ENCODE results near the gene RCN2. TPM values are rescaled to one million over a fixed set of nuclear protein-coding genes. Genes with fewer than 3 reads are reported as not detected.
"Not testable (repeated sequence)": the region's sequence is repeated elsewhere in the genome, so short reads cannot be mapped to it uniquely, and the experiment has no call there.

RCN2 gene
- total RNA-seq, 1 experiment from 2014 or later: 50.5 TPM

GRCh38 chr15:76932135-76932966 lies 802 bp downstream of the RCN2 start:
- peak; percentile 53 for DNase-seq (ENCODE audit: low spot score)

GRCh38 chr15:76935620-76936019 lies 4.1 kb downstream of the RCN2 start:
- DNase-seq (ENCODE audit: low spot score): no peak

GRCh38 chr15:76936671-76937070 lies 5.1 kb downstream of the RCN2 start:
- no peak for DNase-seq (ENCODE audit: low spot score)

GRCh38 chr15:76938752-76939151 lies 7.2 kb downstream of the RCN2 start:
- no peak for DNase-seq (ENCODE audit: low spot score)

- DNase-seq (ENCODE audit: low spot score): no peak
These were observed 8.2 kb downstream of the RCN2 start for GRCh38 chr15:76939715-76940114.

- no peak for DNase-seq (ENCODE audit: low spot score)
These were observed 10.1 kb downstream of the RCN2 start for GRCh38 chr15:76941636-76942035.

GRCh38 chr15:76942331-76942730 lies 10.8 kb downstream of the RCN2 start:
- no peak for DNase-seq (ENCODE audit: low spot score)

- DNase-seq (ENCODE audit: low spot score): no peak
These were observed 14.0 kb downstream of the RCN2 start for GRCh38 chr15:76945494-76946093.

- DNase-seq (ENCODE audit: low spot score): no peak
These were observed 15.9 kb downstream of the RCN2 start for GRCh38 chr15:76947454-76947853.

- no peak for DNase-seq (ENCODE audit: low spot score)
These were observed 19.7 kb downstream of the RCN2 start for GRCh38 chr15:76951220-76951619.

GRCh38 chr15:76953913-76954312 lies 22.4 kb downstream of the RCN2 start:
- no peak for DNase-seq (ENCODE audit: low spot score)

- no peak for DNase-seq (ENCODE audit: low spot score)
These were observed 23.2 kb downstream of the RCN2 start for GRCh38 chr15:76954744-76955143.

- DNase-seq (ENCODE audit: low spot score): no peak
These were observed 29.9 kb downstream of the RCN2 start for GRCh38 chr15:76961268-76962011.

- DNase-seq (ENCODE audit: low spot score): no peak
These were observed 30.9 kb downstream of the RCN2 start for GRCh38 chr15:76962337-76963013.

- peak; percentile 33 for DNase-seq (ENCODE audit: low spot score)
These were observed 32.0 kb downstream of the RCN2 start for GRCh38 chr15:76963596-76963995.

GRCh38 chr15:76964157-76964556 lies 32.6 kb downstream of the RCN2 start:
- no peak for DNase-seq (ENCODE audit: low spot score)

GRCh38 chr15:76966051-76966450 lies 34.5 kb downstream of the RCN2 start:
- not testable (repeated sequence) for DNase-seq (ENCODE audit: low spot score)

GRCh38 chr15:76967067-76967466 lies 35.5 kb downstream of the RCN2 start:
- no peak for DNase-seq (ENCODE audit: low spot score)

GRCh38 chr15:76968306-76968705 lies 36.8 kb downstream of the RCN2 start:
- no peak for DNase-seq (ENCODE audit: low spot score)

- DNase-seq (ENCODE audit: low spot score): no peak
These were observed 41.1 kb downstream of the RCN2 start for GRCh38 chr15:76972389-76973361.

- DNase-seq (ENCODE audit: low spot score): peak; percentile 20
These were observed 41.8 kb downstream of the RCN2 start for GRCh38 chr15:76973362-76973743.

Data from HT-29 (cell line).